MM.1S (cell line): ENCODE data around the gene UFC1.

ENCODE experiments used
- CTCF ChIP-seq: fragments of 300-600 bp; sonication (generic); IDR thresholded peaks from 2 replicates; pipeline ENCODE4 v1.5.1; 2016; ENCODE audit warnings: antibody characterized with exemption, low read length, mixed read lengths
- EZH2phosphoT487 ChIP-seq: fragments of 300-600 bp; sonication (generic); IDR thresholded peaks from 2 replicates; pipeline ENCODE4 v1.6.1; 2018; ENCODE audit warnings: antibody characterized with exemption, low read length

DNA sequence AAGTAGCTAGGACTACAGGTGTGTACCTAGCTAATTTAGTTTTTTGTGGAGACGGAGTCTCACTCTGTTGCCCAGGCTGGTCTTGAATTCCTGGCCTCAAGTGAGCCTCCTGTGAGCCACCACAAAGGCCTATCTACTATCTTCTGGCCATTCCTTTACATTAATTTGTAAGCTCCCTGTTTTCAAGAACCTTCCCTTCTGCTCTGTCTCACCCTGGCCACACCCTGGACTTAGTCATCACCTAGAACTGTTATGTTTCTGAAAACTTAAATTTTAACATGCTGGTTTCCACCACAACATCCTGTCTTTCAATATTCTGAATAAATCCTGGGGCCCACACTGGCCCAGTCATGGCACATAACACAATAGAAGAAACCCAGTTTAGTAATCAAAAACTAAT lies 28.4 kb downstream of the UFC1 start:
- no peak for TF ChIP-seq EZH2phosphoT487
- no peak for TF ChIP-seq CTCF
